Lower leg skin (tissue), 4 donors: ENCODE measurements around the gene PCGF3. TPM values are rescaled to one million over a fixed set of nuclear protein-coding genes. Genes with fewer than 3 reads are reported as not detected.
A peak's percentile ranks its signal among the peaks of the same experiment; 100 is the strongest.

Source experiments
- DNase-seq, 2 donors: peaks; one replicate each; pipeline ENCODE4 v3.0.0-alpha.2; 2019; ENCODE audit warnings: low spot score in 2 of 2
- H3K4me3 ChIP-seq: fragments of 200-600 bp; sonication (generic); 2 replicates; pipeline ENCODE4 v1.5.1; 2017; ENCODE audit warnings: mild to moderate bottlenecking, low read depth; ENCODE audit not compliant: poor library complexity, severe bottlenecking
- CTCF ChIP-seq, 3 donors: fragments of 450-650 bp; IDR thresholded peaks; one replicate each; pipeline ENCODE4 v1.5.1; 2016; ENCODE audit warnings: antibody characterized with exemption in 3 of 3, mild to moderate bottlenecking in 3 of 3, moderate library complexity in 2 of 3
- POLR2A ChIP-seq, 2 donors: fragments of 450-650 bp; IDR thresholded peaks; one replicate each; pipeline ENCODE4 v1.6.1; 2016 to 2017; ENCODE audit warnings: antibody characterized with exemption in 2 of 2, mild to moderate bottlenecking in 1 of 2, moderate library complexity in 1 of 2
- WGBS, 2 donors: methylation state at CpG; one replicate each; pipeline ENCODE4 v1.1.5; 2018; 5-methylcytosine and 5-hydroxymethylcytosine counted together
- intact Hi-C: fragments of 100-400 bp; cut with DNase I; formaldehyde crosslinking; loops from one replicate; pipeline ENCODE4 v1.15.0; 2023; ENCODE audit warnings: low total_unique reads
- total RNA-seq, 4 donors: library from RNA; depleted of rRNA; stranded (reverse); fragments of >200 nt; gene quantifications; one replicate each; pipeline ENCODE4 v1.1.0, GENCODE V29; 2016

Gene PCGF3
- total RNA-seq, 4 donors from 2014 or later, result 55.2 to 102 (median 72.3) TPM

- DNase-seq, result no peak
- TF ChIP-seq POLR2A (IDR thresholded peaks at IDR 0.05) (no peak), CTCF (IDR thresholded peaks at IDR 0.05) (peak in 1 of 3 donors; percentile 28)
- 42 to 45% methylated on average over 14 to 15 of the region's 19 CpGs for WGBS, 2 donors
- H3K4me3 ChIP-seq, result no peak overlapping the region
- intact Hi-C loops, result no loop called here
These were observed 21.5 kb upstream of the PCGF3 start for GRCh38 chr4:683982-684622.

- TF ChIP-seq CTCF (IDR thresholded peaks at IDR 0.05) (no peak), POLR2A (IDR thresholded peaks at IDR 0.05) (no peak)
- 78 to 80% methylated on average over 14 to 18 of the region's 21 CpGs for WGBS, 2 donors
- intact Hi-C loops, result no loop called here
- DNase-seq, result no peak
- H3K4me3 ChIP-seq, result no peak overlapping the region
These were observed 20.9 kb upstream of the PCGF3 start for GRCh38 chr4:684623-685327.

DNA sequence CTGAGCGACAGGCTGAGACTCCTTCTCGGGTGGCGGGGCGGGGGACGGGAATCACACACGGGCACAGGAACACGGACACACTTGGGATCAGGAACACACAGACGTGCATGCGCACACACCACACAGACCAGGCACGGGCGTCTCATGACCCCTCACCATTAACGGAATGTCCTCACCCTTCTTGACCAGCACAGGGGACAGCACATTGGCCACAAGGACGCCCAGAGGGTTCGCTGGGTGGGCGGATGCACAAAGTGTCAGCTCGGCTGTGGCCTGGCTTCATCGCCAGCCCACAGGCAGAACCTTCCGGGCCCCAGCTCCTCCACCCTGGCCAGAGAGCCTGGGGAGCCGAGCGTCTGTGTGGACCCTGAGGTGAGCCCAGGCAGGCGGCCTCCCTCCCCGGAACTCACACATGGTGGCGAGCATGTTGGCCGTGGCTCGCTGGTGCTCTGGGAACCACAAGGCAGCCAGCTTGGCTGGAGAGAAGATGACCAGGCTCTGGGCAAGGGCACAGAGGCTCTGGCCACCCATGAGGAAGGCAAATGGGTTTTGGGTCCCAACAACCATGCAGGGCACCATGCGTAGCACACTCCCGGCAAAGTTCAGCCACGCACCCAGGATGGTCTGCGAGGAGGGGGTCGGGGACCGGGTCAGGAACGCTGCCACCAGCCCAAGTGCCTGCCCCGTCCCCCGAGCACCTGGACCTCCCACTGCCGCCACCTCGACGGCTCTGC is 19.8 kb upstream of the PCGF3 start:
- no peak overlapping the region for H3K4me3 ChIP-seq
- WGBS, 2 donors, result 93 to 96% methylated on average over 26 to 34 of the region's 37 CpGs
- no peak for DNase-seq
- TF ChIP-seq POLR2A (IDR thresholded peaks at IDR 0.05) (no peak), CTCF (IDR thresholded peaks at IDR 0.05) (no peak)
- intact Hi-C loops, result no loop called here

- no peak for DNase-seq
- H3K4me3 ChIP-seq, result no peak overlapping the region
- TF ChIP-seq POLR2A (IDR thresholded peaks at IDR 0.05) (no peak), CTCF (IDR thresholded peaks at IDR 0.05) (no peak)
- 93 to 96% methylated on average over 22 to 29 of the region's 31 CpGs for WGBS, 2 donors
- intact Hi-C loops, result no loop called here
These were observed 19.1 kb upstream of the PCGF3 start for GRCh38 chr4:686413-687040.

GRCh38 chr4:687048-687970 is 18.3 kb upstream of the PCGF3 start:
- TF ChIP-seq CTCF (IDR thresholded peaks at IDR 0.05) (no peak), POLR2A (IDR thresholded peaks at IDR 0.05) (no peak)
- peak overlapping the region; percentile 3 for H3K4me3 ChIP-seq
- intact Hi-C loops, result no loop called here
- whole genome bisulfite sequencing, 2 donors, result 53 to 61% methylated on average over 23 to 29 of the region's 38 CpGs
- DNase-seq, result peak; percentile 90 to 98
